ENCODE measurements around the gene RIC8B. TPM values are rescaled to one million over a fixed set of nuclear protein-coding genes. Genes with fewer than 3 reads are reported as not detected.
A peak's percentile ranks its signal among the peaks of the same experiment; 100 is the strongest.

Gene RIC8B
- polyA plus RNA-seq, 3 donors, result 2.7 to 3.8 (median 2.7) TPM

DNA sequence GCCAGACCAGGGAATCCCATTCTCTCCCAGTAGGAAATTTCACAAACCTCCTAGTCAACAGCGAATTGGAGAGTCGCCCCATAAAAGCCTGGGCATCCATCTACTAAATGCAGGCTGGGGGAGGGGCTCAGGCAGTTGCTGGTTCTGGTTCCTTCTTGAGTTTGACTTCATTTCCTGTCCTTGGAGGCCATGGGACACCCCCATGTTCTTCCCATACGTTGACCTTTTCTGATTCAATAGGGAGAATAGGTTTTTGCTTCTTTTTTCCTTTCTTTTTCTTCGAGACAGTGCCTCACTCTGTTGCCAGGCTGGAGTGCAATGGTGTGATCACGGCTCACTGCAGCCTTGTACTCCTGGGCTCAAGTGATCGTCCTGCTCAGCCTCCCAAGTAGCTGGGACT is 137.1 kb downstream of the RIC8B start:
- 100% methylated on average over 2 of the region's 6 CpGs for WGBS (ENCODE audit: insufficient coverage)
- peak overlapping the region in 1 of 2 donors; percentile 85 for H3K4me3 Mint-ChIP-seq
- Histone ChIP-seq H4K20me1 (ENCODE audit: insufficient read depth, low read length) (peaks cover 82% of the 10 kb centered on the region), H2AFZ (ENCODE audit: insufficient read depth, low read depth, low read length, poor library complexity, severe bottlenecking) (no peak overlapping the region), H3K9ac (ENCODE audit: insufficient read depth, low read length, poor library complexity, severe bottlenecking) (no peak overlapping the region), H3K27ac (ENCODE audit: low read depth in 1 of 2, low read length in 2 of 2) (no peak overlapping the region), H3K4me2 (replicated peaks; ENCODE audit: extremely low read depth, low read length, poor library complexity, severe bottlenecking) (no peak overlapping the region), H3K27me3 (ENCODE audit: control insufficient read depth in 2 of 2, insufficient read depth in 2 of 2, low read length in 2 of 2) (peaks cover 92 to 99% of the 10 kb centered on the region in 2 donors), H3K4me1 (ENCODE audit: control insufficient read depth in 1 of 2, insufficient read depth in 2 of 2, low read length in 2 of 2) (peaks cover 0 to 5% of the 10 kb centered on the region in 2 donors), H3K36me3 (replicated peaks in 1 of 2; ENCODE audit: control insufficient read depth in 1 of 2, insufficient read depth in 2 of 2, low read length in 2 of 2) (no peaks in the 10 kb centered on the region), H3K79me2 (ENCODE audit: insufficient read depth, low read length) (no peaks in the 10 kb centered on the region), H3K9me3 (replicated peaks in 1 of 2; ENCODE audit: control insufficient read depth in 1 of 2, insufficient read depth in 1 of 2, low read length in 2 of 2) (peaks cover 12 to 68% of the 10 kb centered on the region in 2 donors), H3K4me3 (replicated peaks in 1 of 3; ENCODE audit: low read depth in 2 of 3, low read length in 3 of 3) (no peak overlapping the region)
- peaks cover 4 to 39% (median 24%) of the 10 kb centered on the region in 7 donors for H3K9me3 Mint-ChIP-seq
- H3K27ac Mint-ChIP-seq, result peak overlapping the region in 2 of 7 donors; percentile 11 to 46
- peaks cover 5% of the 10 kb centered on the region for H3K4me1 Mint-ChIP-seq
- intact Hi-C loops (cut with micrococcal nuclease), result no loop called here
- peaks cover 0 to 11% of the 10 kb centered on the region in 2 donors for H3K36me3 Mint-ChIP-seq
- H3K27me3 Mint-ChIP-seq (ENCODE audit: low read depth in 3 of 3), result peaks cover 96 to 100% (median 99%) of the 10 kb centered on the region in 3 donors
- no peak for TF ChIP-seq CTCF (IDR thresholded peaks at IDR 0.05)
- no peak for DNase-seq

DNA sequence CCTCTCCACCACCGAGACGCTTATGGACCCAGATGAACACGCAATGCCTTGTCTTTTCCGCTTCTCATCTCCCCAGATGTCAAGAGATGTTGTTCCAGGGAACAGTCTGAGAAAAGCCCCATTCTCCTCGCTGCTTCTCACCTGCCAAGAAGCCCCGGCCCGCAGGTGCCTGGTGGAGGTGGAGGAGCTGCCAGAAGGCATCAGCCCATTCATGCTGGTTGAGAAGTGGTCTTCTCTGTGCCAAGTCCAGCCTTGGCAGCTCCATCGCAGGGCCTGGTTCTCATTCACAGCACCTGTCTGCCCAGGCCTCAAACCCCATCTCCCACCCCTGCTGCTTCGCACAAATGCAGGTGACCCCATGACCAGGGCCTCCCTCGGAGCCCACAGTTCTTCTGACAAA is 139.0 kb downstream of the RIC8B start:
- Histone ChIP-seq H3K27ac (ENCODE audit: low read depth in 1 of 2, low read length in 2 of 2) (no peak overlapping the region), H2AFZ (ENCODE audit: insufficient read depth, low read depth, low read length, poor library complexity, severe bottlenecking) (no peak overlapping the region), H3K4me1 (ENCODE audit: control insufficient read depth in 1 of 2, insufficient read depth in 2 of 2, low read length in 2 of 2) (peaks cover 0 to 5% of the 10 kb centered on the region in 2 donors), H3K36me3 (replicated peaks in 1 of 2; ENCODE audit: control insufficient read depth in 1 of 2, insufficient read depth in 2 of 2, low read length in 2 of 2) (no peaks in the 10 kb centered on the region), H3K9ac (ENCODE audit: insufficient read depth, low read length, poor library complexity, severe bottlenecking) (no peak overlapping the region), H3K27me3 (ENCODE audit: control insufficient read depth in 2 of 2, insufficient read depth in 2 of 2, low read length in 2 of 2) (peaks cover 92 to 99% of the 10 kb centered on the region in 2 donors), H4K20me1 (ENCODE audit: insufficient read depth, low read length) (peaks cover 69% of the 10 kb centered on the region), H3K4me3 (replicated peaks in 1 of 3; ENCODE audit: low read depth in 2 of 3, low read length in 3 of 3) (no peak overlapping the region), H3K4me2 (replicated peaks; ENCODE audit: extremely low read depth, low read length, poor library complexity, severe bottlenecking) (no peak overlapping the region), H3K79me2 (ENCODE audit: insufficient read depth, low read length) (no peaks in the 10 kb centered on the region), H3K9me3 (replicated peaks in 1 of 2; ENCODE audit: control insufficient read depth in 1 of 2, insufficient read depth in 1 of 2, low read length in 2 of 2) (peaks cover 4 to 53% of the 10 kb centered on the region in 2 donors)
- intact Hi-C loops (cut with micrococcal nuclease), result no loop called here
- peaks cover 0 to 1% of the 10 kb centered on the region in 2 donors for H3K36me3 Mint-ChIP-seq
- peaks cover 95 to 99% (median 98%) of the 10 kb centered on the region in 3 donors for H3K27me3 Mint-ChIP-seq (ENCODE audit: low read depth in 3 of 3)
- WGBS (ENCODE audit: insufficient coverage), result 77% methylated on average over 3 of the region's 10 CpGs
- H3K9me3 Mint-ChIP-seq, result peaks cover 0 to 25% (median 18%) of the 10 kb centered on the region in 7 donors
- H3K27ac Mint-ChIP-seq, result no peak overlapping the region
- peaks cover 4% of the 10 kb centered on the region for H3K4me1 Mint-ChIP-seq
- TF ChIP-seq CTCF (IDR thresholded peaks at IDR 0.05), result no peak
- peak overlapping the region in 1 of 2 donors; percentile 70 for H3K4me3 Mint-ChIP-seq
- DNase-seq, result no peak

Data from CD14-positive monocyte (primary cell).